Mucosa of rectum (tissue), 2 donors: Measurements from ENCODE around the gene SNAPC5.
A peak's percentile ranks its signal among the peaks of the same experiment; 100 is the strongest.
"Not testable (repeated sequence)": the region's sequence is repeated elsewhere in the genome, so short reads cannot be mapped to it uniquely, and the experiment has no call there.

Source experiments
- H3K27ac ChIP-seq, 2 donors: one replicate each; pipeline ENCODE4 v1.7.0; 2013; ENCODE audit warnings: inconsistent platforms in 2 of 2, low read depth in 2 of 2, low read length in 2 of 2
- H3K27me3 ChIP-seq, 2 donors: one replicate each; pipeline ENCODE4 v1.7.0; 2013; ENCODE audit warnings: low read length in 2 of 2; ENCODE audit not compliant: control insufficient read depth in 2 of 2, insufficient read depth in 2 of 2
- H3K36me3 ChIP-seq, 2 donors: one replicate each; pipeline ENCODE4 v1.7.0; 2013; ENCODE audit warnings: low read length in 2 of 2; ENCODE audit not compliant: control insufficient read depth in 2 of 2, insufficient read depth in 2 of 2
- H3K4me1 ChIP-seq, 2 donors: one replicate each; pipeline ENCODE4 v1.7.0; 2013; ENCODE audit warnings: low read length in 2 of 2, mild to moderate bottlenecking in 1 of 2; ENCODE audit not compliant: control insufficient read depth in 2 of 2, insufficient read depth in 2 of 2
- H3K4me3 ChIP-seq, 2 donors: one replicate each; pipeline ENCODE4 v1.7.0; 2013; ENCODE audit warnings: low read length in 2 of 2
- H3K9ac ChIP-seq, 2 donors: one replicate each; pipeline ENCODE4 v1.7.0; 2013; ENCODE audit warnings: low read length in 2 of 2, low read depth in 1 of 2, mild to moderate bottlenecking in 1 of 2
- H3K9me3 ChIP-seq, 2 donors: one replicate each; pipeline ENCODE4 v1.7.0; 2013; ENCODE audit warnings: low read length in 2 of 2; ENCODE audit not compliant: control insufficient read depth in 2 of 2
- donor health status: healthy.
- donor health status: Normal muscosa, but diverticular disease.

SNAPC5 gene

DNA sequence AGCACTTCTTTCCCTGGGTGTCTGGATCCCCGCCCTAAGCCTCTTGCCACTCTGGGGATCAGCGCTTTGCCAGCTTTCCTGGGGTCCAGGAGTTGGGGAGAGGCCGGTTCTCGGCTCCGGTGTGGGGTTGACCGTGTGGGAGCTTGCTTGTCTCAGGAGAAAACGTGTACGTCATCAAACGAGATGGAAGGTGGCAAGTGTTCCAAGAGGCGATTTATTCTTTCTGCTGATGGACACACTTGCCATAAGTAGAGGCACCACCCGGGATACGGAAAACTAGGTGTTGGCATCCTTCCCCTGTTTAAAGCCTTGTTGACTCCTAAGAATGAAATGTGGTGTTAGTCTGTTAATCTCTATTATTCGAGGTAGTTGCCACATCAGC lies 7.9 kb upstream of the SNAPC5 start:
- H3K4me1 ChIP-seq, result peaks cover 21% of the 10 kb centered on the region in 2 donors
- peak overlapping the region; percentile 89 to 93 for H3K27ac ChIP-seq
- H3K4me3 ChIP-seq, result peak overlapping the region; percentile 100
- no peaks in the 10 kb centered on the region for H3K27me3 ChIP-seq
- H3K9me3 ChIP-seq, result no peaks in the 10 kb centered on the region
- H3K9ac ChIP-seq, result peak overlapping the region; percentile 98 to 99
- peaks cover 26 to 28% of the 10 kb centered on the region in 2 donors for H3K36me3 ChIP-seq

DNA sequence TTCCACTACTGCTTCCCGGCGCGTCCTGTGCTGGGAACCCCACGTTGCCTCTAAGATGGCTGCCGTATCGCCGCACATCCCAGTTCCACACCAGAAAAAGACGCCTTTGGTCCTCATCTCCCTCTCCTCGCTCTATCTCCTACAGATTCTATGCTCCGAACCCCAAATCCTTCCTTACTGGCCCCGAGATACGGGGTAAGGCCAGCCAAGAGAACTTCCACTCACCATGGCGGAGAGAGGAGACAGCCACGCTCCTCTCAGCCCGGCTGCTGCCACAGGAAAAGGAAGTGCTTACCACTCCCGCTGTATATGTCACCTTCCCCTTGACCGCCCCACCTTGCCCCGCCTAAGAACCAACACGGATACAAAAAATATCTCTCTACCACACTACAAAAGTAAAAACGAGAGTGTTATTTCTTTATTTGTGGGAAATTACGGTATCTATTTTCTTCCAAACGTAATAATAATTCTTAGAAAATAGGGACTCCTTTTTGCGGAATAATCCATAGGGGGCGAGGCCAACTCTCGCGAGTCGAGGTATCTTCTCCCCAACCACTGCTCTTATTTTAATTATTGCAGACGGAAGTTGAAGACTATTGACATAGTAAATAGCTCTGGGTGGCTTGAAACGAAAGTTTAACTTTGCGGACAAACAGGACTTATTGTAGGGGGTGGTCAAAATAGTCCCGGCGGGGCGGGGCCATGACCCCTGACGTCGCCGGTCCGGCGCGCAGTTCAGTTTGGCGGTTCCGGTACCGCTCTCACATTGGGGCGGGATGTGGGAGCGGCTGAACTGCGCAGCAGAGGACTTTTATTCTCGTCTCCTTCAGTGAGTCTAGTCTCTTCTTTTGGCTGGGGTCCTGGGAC lies 7.2 kb upstream of the SNAPC5 start, which contains the start of the genes RPL4 and ZWILCH:
Gene RPL4 (minus strand): TSS at position 293 of the 867 bp plus-strand sequence. CDS start 65 bp downstream, at position 228.
Gene ZWILCH (plus strand): TSS at position 764 of the 867 bp plus-strand sequence. CDS start 13 bp downstream, at position 777.
- H3K9me3 ChIP-seq, result no peaks in the 10 kb centered on the region
- peak within 1 kb of the TSS; percentile 89 to 93 for H3K27ac ChIP-seq
- peaks cover 21% of the 10 kb centered on the region in 2 donors for H3K4me1 ChIP-seq
- H3K4me3 ChIP-seq, result peak within 1 kb of the TSS; percentile 100
- no peaks in the 10 kb centered on the region for H3K27me3 ChIP-seq
- H3K36me3 ChIP-seq, result peaks cover 32 to 34% of the 10 kb centered on the region in 2 donors
- peak within 1 kb of the TSS; percentile 98 to 99 for H3K9ac ChIP-seq

DNA sequence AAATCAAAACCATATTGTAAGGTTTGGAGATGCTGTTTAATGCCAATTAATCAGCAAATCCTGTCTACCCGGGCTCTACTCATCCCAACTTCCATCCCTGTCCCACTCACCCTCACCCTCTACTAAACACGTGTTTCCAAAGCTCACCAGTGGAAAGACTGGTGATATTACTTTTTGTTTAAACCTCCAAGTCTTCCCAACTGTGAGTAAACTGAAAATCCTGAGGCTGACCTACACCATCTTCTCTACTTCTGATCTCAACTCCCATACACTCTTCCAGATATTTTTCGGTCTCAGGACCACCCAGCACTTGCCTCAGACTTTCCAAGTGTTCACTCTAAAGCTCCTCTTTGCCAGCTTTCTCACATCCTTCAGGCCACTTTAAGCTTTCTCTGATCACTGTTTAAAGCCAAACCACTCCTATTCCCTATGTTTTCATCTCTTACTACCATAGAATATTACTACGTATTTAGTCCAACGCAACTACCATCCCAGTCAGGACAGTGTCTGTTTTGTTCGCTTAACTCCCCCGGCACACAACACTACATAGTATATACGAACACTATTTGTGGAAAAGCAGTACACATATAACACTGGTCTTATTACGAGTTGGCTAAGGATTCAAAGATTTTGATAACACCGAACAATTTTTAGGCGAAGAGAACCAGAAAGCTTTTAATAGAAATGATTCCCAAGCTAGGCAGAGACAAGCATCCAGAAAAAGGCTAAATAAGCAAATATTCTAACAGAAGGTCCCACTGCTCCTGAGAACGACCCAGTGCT lies 6.4 kb upstream of the SNAPC5 start:
- Histone ChIP-seq H3K27ac (peak overlapping the region; percentile 89 to 93), H3K4me1 (peaks cover 21% of the 10 kb centered on the region in 2 donors), H3K9me3 (no peaks in the 10 kb centered on the region), H3K4me3 (peak overlapping the region; percentile 100), H3K36me3 (peaks cover 39 to 41% of the 10 kb centered on the region in 2 donors), H3K27me3 (no peaks in the 10 kb centered on the region), H3K9ac (peak overlapping the region; percentile 98 to 99)

DNA sequence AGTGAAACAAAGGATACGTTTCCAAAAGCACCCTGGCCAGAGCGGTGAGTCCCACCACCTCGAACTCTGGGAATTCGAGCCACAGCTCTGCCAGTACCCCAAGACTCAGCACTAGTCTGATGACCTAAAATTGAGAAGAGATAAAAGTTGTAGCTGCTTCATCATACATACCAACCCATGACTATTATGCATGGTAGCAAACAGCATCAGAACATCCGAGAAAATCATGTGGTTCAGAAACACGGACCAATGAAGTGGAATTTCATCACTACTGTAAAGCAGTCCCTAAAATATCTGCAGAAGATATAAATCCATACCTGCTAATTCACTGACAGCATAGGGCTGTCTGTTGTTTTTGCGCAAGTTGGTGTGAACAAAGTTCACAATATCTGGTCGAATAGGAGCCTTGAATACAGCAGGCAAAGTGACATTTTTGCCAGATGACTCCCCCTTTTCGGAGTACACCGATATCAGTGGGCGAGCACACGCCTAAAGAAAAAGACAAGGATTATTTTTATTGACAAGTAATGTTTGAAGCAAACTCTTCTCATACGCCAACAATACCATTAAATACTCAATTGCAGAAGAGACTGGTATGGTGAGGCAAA lies 5.6 kb upstream of the SNAPC5 start:
- peaks cover 21 to 22% of the 10 kb centered on the region in 2 donors for H3K4me1 ChIP-seq
- not testable (repeated sequence) for H3K9me3 ChIP-seq, H3K27me3 ChIP-seq, H3K27ac ChIP-seq
- H3K4me3 ChIP-seq, result peak overlapping the region; percentile 100
- peak overlapping the region; percentile 98 to 99 for H3K9ac ChIP-seq
- peaks cover 46 to 50% of the 10 kb centered on the region in 2 donors for H3K36me3 ChIP-seq

DNA sequence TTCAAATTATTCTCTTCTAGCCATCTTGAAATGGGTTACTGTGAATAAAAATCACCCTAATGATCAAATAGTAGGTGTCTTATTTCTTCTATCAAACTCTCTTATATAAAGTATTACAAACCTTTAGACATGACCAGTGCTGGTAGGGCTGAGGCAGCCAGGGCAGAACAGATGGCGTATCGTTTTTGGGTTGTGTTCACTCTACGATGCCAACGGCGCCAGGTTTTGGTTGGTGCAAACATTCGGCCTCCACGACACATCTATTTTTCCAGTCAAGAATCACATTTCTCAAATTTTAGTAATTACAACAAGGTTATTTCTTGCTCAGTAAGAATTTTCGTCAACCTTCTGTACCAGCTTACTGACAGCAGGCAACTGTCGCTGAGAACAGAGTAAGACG lies 4.9 kb upstream of the SNAPC5 start:
- peaks cover 46 to 53% of the 10 kb centered on the region in 2 donors for H3K36me3 ChIP-seq
- H3K27ac ChIP-seq, result no peak overlapping the region
- H3K4me3 ChIP-seq, result peak overlapping the region in 1 of 2 donors; percentile 16
- peaks cover 21 to 26% of the 10 kb centered on the region in 2 donors for H3K4me1 ChIP-seq
- no peaks in the 10 kb centered on the region for H3K27me3 ChIP-seq
- H3K9ac ChIP-seq, result no peak overlapping the region
- H3K9me3 ChIP-seq, result no peaks in the 10 kb centered on the region

DNA sequence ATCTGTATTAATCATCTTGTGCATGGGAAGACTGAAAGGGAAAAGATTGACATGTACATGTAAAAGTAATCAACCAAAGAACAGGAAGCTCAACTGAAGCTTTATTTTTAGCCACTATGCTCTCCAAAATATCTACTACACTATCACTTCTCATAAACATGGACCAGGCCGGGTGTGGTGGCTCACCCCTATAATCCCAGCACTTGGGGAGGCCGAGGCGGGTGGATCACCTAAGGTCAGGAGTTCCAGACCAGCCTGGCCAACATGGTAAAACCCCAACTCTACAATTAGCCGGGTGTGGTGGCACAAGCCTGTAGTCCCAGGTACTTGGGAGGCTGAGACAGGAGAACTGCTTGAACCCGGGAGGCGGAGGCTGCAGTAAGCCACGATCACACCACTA lies 2.8 kb upstream of the SNAPC5 start:
- peaks cover 16 to 29% of the 10 kb centered on the region in 2 donors for H3K4me1 ChIP-seq
- H3K9ac ChIP-seq, H3K4me3 ChIP-seq, H3K27me3 ChIP-seq, H3K9me3 ChIP-seq, H3K27ac ChIP-seq: not testable (repeated sequence)
- peaks cover 49 to 56% of the 10 kb centered on the region in 2 donors for H3K36me3 ChIP-seq

DNA sequence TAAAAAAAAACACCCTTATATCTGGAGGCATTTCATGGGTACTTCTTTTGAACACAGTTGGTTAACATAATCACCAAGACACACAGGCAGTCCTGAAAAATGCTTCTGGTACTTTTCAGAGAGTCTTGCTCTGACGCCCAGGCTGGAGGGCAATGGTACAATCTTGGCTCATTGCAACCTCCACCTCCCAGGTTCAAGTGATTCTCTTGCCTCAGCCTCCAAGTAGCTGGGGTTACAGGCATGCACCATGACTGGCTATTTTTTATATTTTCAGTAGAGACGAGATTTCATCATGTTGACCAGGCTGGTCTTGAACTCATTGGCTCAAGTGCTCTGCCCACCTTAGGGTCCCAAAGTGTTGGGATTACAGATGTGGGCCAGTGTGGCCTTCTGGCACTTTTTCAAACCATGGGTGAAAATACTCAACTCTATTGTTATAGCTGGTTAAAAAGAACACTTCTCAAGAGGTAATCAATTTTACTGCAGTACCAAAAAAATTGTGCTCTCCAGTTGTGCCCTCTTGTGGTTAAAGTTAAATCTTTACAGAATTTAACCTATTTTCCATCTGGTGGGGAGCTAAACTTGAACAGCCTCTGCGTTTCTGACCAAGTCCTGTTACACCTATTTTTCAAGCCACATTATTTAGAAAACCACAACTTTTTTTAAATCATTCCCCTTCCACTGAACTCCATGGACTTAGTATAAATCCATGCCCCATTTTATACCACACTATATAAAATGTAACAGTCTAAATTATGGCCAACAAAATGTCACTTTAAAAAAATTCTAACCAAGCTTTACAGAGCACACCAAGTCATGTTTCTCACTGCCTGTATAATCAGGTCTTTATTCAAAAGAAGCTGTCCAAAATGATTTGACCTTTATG lies 1.2 kb upstream of the SNAPC5 start:
- H3K4me1 ChIP-seq, result peaks cover 10 to 24% of the 10 kb centered on the region in 2 donors
- no peaks in the 10 kb centered on the region for H3K27me3 ChIP-seq
- no peak overlapping the region for H3K9ac ChIP-seq
- H3K4me3 ChIP-seq, result no peak overlapping the region
- no peaks in the 10 kb centered on the region for H3K9me3 ChIP-seq
- no peak overlapping the region for H3K27ac ChIP-seq
- H3K36me3 ChIP-seq, result peaks cover 63 to 69% of the 10 kb centered on the region in 2 donors

DNA sequence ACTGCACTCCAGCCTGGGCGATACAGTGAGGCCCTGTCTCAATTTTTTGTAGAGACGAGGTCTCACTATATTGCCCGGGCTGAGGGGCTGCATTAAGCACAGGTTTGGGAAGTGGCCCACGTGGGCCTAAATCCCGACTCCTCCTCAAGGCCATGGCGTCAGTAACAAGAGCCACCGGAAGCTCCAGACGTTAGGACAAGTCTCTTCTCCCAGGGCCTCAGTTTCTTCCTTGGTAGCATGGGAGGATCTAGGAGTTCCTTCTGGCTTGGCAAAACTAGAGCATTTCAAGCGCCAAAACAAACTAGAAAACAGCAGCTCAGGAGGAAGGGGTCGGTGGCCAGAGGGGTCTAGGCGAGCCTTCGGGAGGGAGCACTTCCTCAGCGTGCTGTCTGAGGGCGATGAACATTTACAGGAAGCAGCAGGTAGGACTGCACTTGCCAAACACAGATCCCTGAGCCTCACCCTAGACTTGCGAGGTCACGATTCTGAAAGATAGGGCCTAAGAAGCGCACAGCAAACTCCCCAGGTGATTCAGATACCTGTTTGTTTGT lies 536 bp downstream of the SNAPC5 start:
- Histone ChIP-seq H3K27me3 (no peaks in the 10 kb centered on the region), H3K9ac (peak overlapping the region; percentile 85 to 95), H3K4me1 (peaks cover 0 to 13% of the 10 kb centered on the region in 2 donors), H3K4me3 (peak overlapping the region; percentile 93), H3K9me3 (no peaks in the 10 kb centered on the region), H3K27ac (peak overlapping the region; percentile 84 to 91), H3K36me3 (peaks cover 60 to 67% of the 10 kb centered on the region in 2 donors)

DNA sequence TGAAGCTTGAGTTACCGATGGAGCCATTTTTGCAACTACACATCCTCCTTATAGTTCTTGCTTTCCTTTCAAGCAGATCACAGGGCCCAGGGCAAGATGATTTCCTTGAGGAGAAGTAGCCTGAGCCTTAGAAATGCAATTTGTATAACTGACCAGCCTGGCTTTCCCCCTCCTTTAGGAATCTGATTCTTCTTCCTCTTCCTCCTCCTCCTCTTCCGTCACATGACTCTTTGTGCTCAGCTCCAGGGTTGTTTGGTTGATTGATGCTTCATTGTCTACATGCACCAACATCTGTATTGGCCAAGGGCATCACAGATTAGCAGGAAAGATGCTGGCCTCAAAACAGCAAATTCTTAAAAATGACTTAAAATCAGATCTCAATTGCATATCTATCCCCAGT lies 3.3 kb downstream of the SNAPC5 start:
- Histone ChIP-seq H3K27me3 (no peaks in the 10 kb centered on the region), H3K4me3 (no peak overlapping the region), H3K27ac (no peak overlapping the region), H3K9me3 (no peaks in the 10 kb centered on the region), H3K36me3 (peaks cover 48 to 67% of the 10 kb centered on the region in 2 donors), H3K4me1 (peaks cover 0 to 13% of the 10 kb centered on the region in 2 donors), H3K9ac (no peak overlapping the region)
